HL-60 (cell line): ENCODE data around the gene COG6.

Experiments used
- DNase-seq, 2 experiments: peaks; one replicate each; pipeline ENCODE4 v3.0.0-alpha.2; 2010 to 2020; ENCODE audit warnings: low read depth in 1 of 2, low spot score in 1 of 2
- H3K27ac ChIP-seq: fragments of 250-450 bp; sonication (Bioruptor Pico); replicated peaks from 2 replicates; pipeline ENCODE4 v1.5.1; 2020; ENCODE audit warnings: mild to moderate bottlenecking, moderate library complexity
- H3K27me3 ChIP-seq: fragments of 250-450 bp; sonication (Bioruptor Pico); 2 replicates; pipeline ENCODE4 v1.5.1; 2021; ENCODE audit warnings: mild to moderate bottlenecking, moderate library complexity; ENCODE audit not compliant: insufficient read depth, poor library complexity, severe bottlenecking
- H3K4me3 ChIP-seq: replicated peaks from 2 replicates; pipeline ENCODE4 v1.5.1; 2011; ENCODE audit warnings: mild to moderate bottlenecking, control low read depth, low read length; ENCODE audit not compliant: insufficient read depth
- CTCF ChIP-seq: IDR thresholded peaks from one replicate; pipeline ENCODE4 v1.5.1; 2011; ENCODE audit warnings: low read length, control low read depth, inconsistent platforms; ENCODE audit not compliant: insufficient read depth
- GABPA ChIP-seq: IDR thresholded peaks from 2 replicates; pipeline ENCODE4 v1.6.1; 2012; ENCODE audit warnings: low read depth
- POLR2AphosphoS5 ChIP-seq: IDR thresholded peaks from 2 replicates; pipeline ENCODE4 v1.6.1; 2012; ENCODE audit warnings: low read depth
- REST ChIP-seq: IDR thresholded peaks from 2 replicates; pipeline ENCODE4 v1.6.1; 2012; ENCODE audit warnings: low read depth; ENCODE audit not compliant: insufficient replicate concordance
- SPI1 ChIP-seq: IDR thresholded peaks from 2 replicates; pipeline ENCODE4 v1.6.1; 2012; ENCODE audit warnings: low read depth, mild to moderate bottlenecking, borderline replicate concordance

The COG6 gene

GRCh38 chr13:39770221-39771090 is 115.0 kb downstream of the COG6 start:
- DNase-seq: no peak
- Histone ChIP-seq H3K4me3 (no peak overlapping the region), H3K27ac (no peak overlapping the region), H3K27me3 (no peaks in the 10 kb centered on the region)
- TF ChIP-seq CTCF (no peak), POLR2AphosphoS5 (no peak), REST (no peak), SPI1 (no peak), GABPA (no peak)

- DNase-seq: no peak
- no peak for TF ChIP-seq CTCF
- TF ChIP-seq REST: no peak
- no peak for TF ChIP-seq POLR2AphosphoS5
- no peak for TF ChIP-seq GABPA
- no peaks in the 10 kb centered on the region for H3K27me3 ChIP-seq
- no peak overlapping the region for H3K27ac ChIP-seq
- no peak overlapping the region for H3K4me3 ChIP-seq
Measured at GRCh38 chr13:39773833-39774232, 118.4 kb downstream of the COG6 start.

- Histone ChIP-seq H3K27me3 (no peaks in the 10 kb centered on the region), H3K4me3 (no peak overlapping the region), H3K27ac (no peak overlapping the region)
- DNase-seq: no peak
- TF ChIP-seq POLR2AphosphoS5 (no peak), CTCF (no peak), REST (no peak), SPI1 (no peak), GABPA (no peak)
Measured at GRCh38 chr13:39776439-39776838, 121.0 kb downstream of the COG6 start.
